ENCODE data around the gene FNDC3B. TPM values are rescaled to one million over a fixed set of nuclear protein-coding genes. Genes with fewer than 3 reads are reported as not detected.
"Not testable (repeated sequence)": the region's sequence is repeated elsewhere in the genome, so short reads cannot be mapped to it uniquely, and the experiment has no call there.

The FNDC3B gene
- 171 TPM for total RNA-seq

DNA sequence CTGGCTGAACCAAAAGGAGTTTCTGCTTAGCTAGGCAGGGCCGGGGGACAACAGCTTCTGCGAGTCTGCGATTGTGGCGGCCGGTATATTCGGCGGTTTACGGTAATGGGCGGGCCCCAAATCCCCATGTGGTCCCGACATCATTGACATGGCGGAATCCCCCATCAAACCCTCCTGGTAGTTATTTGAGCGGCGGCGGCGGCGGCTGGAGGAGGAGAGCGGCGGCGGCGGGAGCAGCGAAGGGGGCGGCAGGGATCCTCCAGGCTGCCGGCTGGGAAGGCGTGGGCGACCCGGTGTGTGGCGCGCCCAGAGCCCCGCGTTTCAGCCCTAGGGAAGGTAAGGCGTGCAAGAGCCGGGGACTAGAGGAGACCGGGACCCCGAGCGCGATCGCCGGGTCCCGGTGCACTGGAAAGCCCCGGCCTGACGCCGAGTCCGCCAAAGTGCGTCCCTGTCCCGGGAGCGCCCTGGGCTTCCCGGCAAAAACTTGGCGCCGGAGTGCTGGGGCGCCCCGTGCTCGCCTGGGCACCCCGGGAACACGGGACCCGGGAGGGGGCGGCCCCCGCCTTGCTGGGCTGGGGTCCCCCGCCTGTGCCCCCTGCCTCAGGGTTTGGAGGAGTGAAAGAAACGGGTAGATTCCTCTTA, at the start of gene FNDC3B:
TSS of gene FNDC3B (plus strand) at position 143 of the 642 bp plus-strand sequence. CDS start 72,902 bp downstream, outside the sequence.
- peak; percentile 95 for ATAC-seq
- intact Hi-C loops (cut with DNase I), result no loop called here

DNA sequence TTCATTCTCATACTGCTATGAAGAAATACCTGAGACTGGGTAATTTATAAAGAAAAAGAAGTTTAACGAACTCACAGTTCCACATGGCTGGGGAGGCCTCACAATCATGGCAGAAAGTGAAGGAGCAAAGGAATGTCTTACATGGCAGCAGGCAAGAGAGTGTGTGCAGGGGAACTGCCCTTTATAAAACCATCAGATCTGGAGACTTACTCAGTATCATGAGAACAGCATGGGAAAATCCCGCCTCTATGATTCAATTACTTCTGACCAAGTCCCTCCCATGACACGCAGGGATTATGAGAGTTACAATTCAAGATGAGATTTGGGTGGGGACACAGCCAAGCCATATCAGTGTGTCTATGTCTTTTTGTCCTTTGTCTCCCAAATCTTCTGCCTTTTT, 49.1 kb upstream of the FNDC3B start:
- intact Hi-C loops (cut with DNase I); DNase-seq (ENCODE audit: low spot score); ATAC-seq: not testable (repeated sequence)

More for the DNA sequence above, at the start of gene FNDC3B:
- peak; percentile 95 for DNase-seq (ENCODE audit: low spot score)

DNA sequence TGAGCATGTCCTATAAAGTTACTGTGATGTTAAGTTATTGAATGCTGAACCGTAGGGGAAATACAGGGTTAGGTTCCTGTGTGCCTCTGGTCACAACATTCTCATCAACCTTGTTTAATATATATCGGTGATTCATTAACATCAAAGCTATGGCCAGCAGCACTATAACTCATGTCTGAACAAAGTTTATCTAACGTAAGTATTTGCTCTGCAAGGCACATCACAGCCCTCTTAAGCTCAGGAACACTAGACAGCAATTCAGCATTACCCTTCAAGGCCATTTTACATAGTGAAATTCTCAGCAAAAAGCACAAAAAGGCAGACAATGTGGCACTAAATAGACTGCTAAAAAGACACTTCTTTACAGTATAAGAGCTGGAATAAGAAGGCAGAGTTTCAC, 48.2 kb upstream of the FNDC3B start:
- no peak for ATAC-seq
- intact Hi-C loops (cut with DNase I), result no loop called here

DNA sequence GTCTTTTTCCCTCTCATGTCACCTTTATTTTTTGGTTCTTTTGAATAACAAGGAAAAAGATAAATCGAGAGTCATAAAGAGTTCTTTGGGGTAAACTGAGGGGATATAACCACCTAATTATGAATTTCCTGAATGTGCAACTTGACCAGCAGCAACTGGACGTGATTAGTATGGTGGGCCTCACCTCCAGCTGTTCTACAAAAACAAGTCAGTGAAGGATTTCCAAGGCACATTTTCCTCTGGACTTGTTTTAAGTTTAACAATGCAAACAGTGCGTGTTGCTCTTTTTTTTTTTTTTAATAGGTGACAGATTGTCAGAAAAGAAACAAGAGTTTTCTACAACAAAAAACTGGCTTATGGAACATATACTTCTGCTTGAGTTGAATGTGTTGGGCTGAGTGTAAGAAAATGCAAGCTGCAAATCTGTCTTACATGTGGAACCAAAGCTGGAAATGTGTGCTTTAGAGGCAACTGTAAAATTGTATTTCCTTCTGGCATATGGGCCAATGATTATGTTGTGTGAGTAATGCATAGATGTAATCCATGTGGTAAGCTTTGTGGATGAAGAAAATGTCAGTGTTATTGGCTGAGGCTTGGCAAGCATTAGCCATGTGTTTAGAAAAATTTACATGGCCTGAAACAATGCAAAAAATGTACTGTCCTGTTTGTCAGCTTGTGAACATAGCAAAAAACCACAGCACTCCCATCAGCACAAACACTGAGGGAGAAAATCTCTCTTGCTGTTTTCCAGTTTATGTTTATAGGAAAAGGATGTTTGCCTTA, 44.5 kb upstream of the FNDC3B start:
- DNase-seq (ENCODE audit: low spot score) (no peak), ATAC-seq (no peak)
- intact Hi-C loops (cut with DNase I), result no loop called here

More for the DNA sequence above, 48.2 kb upstream of the FNDC3B start:
- DNase-seq (ENCODE audit: low spot score), result no peak

DNA sequence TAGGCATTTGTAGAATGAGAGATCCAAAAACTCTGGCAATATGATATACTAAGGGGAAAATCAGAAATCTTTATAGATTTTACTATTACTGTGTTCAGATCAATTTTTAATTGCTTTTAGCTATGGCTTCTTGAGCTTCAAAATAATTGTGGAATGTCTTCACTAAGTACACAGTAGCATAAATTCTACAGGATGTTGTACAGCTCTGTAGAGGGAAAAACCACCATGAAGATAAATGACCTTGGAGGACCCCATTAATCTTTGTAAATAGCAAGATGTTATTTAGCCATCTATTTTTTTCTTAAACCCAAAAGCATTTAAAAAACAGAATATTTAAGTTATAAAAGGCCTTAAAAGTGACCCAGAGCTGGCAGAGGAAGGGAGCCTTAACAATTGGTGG, 43.9 kb upstream of the FNDC3B start:
- no peak for ATAC-seq
- intact Hi-C loops (cut with DNase I), result no loop called here
- DNase-seq (ENCODE audit: low spot score), result no peak

DNA sequence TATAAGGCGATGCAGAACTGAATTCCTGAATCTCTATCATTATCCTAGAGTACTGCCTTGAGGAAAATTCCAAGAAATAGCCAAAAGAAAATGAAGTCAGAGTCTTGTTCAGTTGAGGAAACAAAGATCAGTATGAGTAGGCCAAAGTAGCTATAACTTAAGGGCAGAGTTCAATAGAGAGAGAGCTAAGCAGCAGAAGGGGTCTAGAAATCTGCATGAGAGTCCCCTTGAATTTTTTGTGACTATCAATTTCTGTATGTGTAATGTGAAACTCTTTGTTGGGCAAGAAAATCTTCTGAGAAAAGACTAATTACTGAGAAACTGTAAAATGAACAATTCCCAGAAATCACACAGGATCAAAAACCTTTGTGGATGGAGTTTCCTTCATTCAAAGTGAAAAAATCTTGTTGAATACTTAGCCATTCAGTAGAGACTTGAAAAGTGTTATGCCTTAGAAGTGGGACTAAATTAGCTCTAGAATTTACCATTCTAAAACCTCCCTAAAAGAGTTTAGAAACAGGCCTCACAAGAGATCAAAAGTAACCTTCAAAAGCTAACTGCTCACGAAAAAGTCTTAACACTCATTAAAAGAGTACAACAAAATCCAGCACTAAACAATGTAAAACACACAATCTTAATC, 43.1 kb upstream of the FNDC3B start:
- DNase-seq (ENCODE audit: low spot score), result no peak
- intact Hi-C loops (cut with DNase I), result no loop called here

DNA sequence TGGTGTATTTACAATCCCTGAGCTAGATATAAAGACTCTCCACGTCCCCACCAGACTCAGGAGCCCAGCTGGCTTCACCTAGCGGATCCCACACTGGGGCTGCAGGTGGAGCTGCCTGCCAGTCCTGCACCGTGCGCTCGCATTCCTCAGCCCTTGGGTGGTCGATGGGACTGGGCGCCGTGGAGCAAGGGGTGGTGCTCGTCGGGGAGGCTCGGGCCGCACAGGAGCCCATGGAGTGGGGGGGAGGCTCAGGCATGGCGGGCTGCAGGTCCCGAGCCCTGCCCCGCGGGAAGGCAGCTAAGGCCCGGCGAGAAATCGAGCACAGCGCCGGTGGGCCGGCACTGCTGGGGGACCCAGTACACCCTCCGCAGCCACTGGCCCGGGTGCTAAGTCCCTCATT, 40.6 kb upstream of the FNDC3B start:
- intact Hi-C loops (cut with DNase I); DNase-seq (ENCODE audit: low spot score); ATAC-seq: not testable (repeated sequence)

More for the DNA sequence above, 43.1 kb upstream of the FNDC3B start:
- no peak for ATAC-seq

DNA sequence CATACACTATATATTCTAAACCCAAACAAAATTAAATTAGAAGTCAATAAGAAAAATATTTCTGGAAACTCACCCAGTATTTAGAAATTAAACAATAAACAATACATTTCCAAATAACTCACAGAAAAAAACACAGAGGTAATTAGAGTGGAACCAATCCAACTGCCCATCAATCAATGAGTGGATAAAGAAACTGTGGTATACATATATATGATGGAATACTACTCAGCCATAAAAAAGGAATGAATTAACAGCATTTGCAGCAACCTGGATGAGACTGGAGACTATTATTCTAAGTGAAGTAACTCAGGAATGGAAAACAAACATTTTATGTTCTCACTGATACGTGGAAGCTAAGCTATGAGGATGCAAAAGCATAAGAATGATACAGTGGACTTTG, 37.8 kb upstream of the FNDC3B start:
- not testable (repeated sequence) for ATAC-seq

DNA sequence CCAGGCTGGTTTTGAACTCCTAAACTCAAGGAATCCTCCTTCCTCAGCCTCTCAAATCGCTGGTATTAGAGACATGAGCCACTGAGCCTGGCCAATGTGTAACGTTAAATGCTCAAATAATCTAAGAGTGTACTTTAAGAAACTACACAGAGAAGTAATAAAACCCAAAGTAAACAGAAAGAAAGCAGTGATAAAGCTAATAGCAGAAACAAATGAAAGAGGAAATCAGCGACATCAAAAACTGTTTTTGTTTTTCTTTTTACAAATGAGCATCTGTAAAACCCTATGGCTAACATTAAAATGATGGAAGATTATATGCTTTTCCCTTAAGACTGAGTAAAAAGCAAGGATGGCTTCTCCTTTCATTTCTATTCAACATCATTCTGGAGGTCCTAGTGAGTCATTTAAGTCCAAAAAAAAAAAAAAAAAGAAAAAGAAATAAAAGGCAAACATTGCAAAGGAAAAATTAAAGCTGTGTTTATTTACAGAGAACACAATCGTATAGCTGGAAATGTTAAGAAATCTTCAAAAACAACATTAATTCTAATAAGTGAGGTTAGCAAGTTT, 36.8 kb upstream of the FNDC3B start:
- no peak for DNase-seq (ENCODE audit: low spot score)
- intact Hi-C loops (cut with DNase I), result no loop called here
- ATAC-seq, result no peak

More for the DNA sequence above, 37.8 kb upstream of the FNDC3B start:
- DNase-seq (ENCODE audit: low spot score); intact Hi-C loops (cut with DNase I): not testable (repeated sequence)

DNA sequence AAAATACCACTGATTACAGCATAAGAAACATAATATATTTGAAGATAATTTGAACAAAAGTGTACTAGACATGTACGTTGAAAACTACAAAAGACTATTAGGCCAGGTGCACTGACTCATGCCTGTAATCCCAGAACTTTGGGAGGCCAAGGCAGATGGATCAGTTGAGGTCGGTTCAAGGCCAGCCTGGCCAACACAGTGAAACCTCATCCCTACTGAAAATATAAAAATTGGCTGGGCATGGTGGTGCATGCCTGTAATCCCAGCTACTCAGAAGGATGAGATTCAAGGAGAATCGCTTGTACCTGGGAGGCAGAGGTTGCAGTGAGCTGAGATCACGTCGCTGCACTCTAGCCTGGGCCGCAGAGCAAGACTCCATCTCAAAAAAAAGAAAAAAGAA, 36.2 kb upstream of the FNDC3B start:
- ATAC-seq, result no peak
- DNase-seq (ENCODE audit: low spot score), result no peak
- intact Hi-C loops (cut with DNase I), result no loop called here

DNA sequence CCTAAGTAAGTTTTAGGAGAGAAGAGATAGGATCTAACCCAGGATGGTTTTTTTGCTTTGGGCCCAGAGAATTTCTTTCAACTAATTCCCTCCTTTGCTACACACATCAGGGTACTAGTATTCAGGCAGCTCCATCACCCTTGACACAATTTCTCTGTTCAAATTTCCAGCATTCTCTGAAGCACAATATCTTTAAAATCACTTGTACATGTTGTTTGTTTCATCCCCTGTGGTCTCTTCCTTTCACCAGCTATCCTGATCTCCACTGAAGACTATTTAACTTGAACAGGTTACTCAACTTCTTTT, 32.4 kb upstream of the FNDC3B start:
- no peak for DNase-seq (ENCODE audit: low spot score)
- intact Hi-C loops (cut with DNase I), result no loop called here
- ATAC-seq, result no peak

DNA sequence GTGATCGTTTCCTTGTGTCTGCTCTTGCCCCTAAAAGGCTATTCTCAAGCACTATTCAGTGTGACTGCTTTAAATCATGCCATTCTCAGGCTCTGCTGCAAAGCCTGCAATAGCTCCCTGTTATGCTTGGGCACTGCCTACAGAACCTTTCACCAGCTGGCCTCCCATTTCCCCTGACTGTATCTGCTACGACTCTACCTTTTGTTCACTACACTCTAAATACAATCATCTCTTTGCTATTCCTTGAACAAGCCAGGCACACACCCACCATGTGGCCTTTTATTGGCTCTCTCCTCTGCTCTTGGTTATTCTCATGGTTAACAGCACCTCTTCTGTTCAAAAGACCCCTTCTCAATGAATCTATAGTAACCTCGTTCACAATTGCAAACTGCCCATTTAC, 29.6 kb upstream of the FNDC3B start:
- ATAC-seq, result no peak

DNA sequence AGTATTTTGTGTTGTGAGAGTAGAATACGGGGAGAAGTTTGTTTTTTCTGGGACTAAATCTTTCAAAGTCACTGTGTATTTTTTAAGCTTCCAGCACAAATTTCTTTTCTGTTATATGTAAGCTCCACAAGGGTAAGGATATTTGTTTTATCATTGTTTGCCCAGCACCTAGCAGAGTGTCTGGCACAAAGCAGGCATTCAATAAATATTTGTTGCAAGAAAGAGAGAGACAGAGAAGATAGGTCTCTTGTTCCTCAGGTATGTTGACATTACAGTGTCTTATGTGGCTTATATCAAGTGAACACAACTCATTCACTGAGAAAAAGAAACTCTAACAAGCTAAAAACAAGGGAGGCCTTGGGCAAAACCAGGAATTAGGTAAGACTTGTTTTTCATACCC, 26.6 kb upstream of the FNDC3B start:
- intact Hi-C loops (cut with DNase I), result no loop called here
- no peak for ATAC-seq

More for the DNA sequence above, 29.6 kb upstream of the FNDC3B start:
- intact Hi-C loops (cut with DNase I), result no loop called here
- DNase-seq (ENCODE audit: low spot score), result no peak

DNA sequence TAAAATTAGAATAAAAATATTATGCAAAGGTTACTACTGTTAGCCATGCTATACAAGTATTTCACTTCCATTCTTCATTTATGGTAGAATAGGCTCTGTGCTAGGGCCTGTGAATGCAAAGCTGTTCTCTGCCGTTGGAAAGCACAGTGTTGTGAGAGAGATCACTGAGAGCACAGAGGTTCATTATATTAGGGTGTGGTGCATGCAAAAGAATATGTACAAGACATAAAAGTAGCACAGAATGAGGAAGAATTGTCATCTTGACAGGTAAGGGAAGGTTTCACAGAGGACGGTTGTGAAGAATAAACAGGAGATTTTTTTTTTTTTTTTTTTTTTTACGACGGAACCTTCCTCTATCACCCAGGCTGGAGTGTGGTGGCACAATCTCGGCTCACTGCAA, 25.2 kb upstream of the FNDC3B start:
- ATAC-seq, result no peak

More for the DNA sequence above, 26.6 kb upstream of the FNDC3B start:
- DNase-seq (ENCODE audit: low spot score), result no peak

DNA sequence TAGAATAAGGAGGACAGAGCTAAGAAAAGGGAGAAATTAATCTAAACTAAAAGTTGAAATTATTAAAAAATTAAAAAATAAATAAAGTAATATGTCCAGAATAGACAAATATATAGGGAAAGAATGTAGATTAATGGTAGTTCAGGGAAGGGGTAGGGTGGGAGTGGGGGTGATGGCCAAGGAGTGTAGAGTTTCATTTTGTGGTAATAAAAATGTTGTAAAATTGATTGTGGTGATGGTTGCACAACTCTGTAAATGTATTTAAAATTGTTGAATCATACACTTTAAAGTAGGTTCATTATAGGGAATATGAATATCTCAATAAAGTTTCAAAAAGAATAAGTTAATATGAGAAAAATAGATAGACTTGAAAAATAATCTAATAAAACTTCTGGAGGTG, 21.0 kb upstream of the FNDC3B start:
- intact Hi-C loops (cut with DNase I), result no loop called here
- no peak for ATAC-seq
- DNase-seq (ENCODE audit: low spot score), result no peak

More for the DNA sequence above, 25.2 kb upstream of the FNDC3B start:
- DNase-seq (ENCODE audit: low spot score), result no peak
- intact Hi-C loops (cut with DNase I), result no loop called here

DNA sequence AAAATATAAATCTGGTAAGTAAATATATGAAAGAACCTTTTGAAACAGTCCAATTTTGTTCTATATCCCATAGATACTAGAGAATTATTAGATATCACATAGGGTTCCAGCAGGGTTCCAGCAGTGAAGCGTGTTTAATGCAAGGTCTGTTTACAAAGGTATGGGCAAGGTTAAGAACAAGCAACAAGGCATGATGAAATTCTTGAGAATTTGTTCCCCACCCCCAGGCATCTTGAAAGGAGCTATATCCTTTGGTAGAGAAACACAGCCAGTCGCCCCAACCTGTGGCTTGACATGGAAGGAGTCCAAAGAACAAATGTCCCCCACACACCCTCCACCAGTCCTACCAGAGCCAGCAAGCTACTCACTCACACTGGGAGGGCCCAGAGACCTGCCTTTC, 18.6 kb upstream of the FNDC3B start:
- DNase-seq (ENCODE audit: low spot score), result no peak
- intact Hi-C loops (cut with DNase I), result no loop called here
- no peak for ATAC-seq

DNA sequence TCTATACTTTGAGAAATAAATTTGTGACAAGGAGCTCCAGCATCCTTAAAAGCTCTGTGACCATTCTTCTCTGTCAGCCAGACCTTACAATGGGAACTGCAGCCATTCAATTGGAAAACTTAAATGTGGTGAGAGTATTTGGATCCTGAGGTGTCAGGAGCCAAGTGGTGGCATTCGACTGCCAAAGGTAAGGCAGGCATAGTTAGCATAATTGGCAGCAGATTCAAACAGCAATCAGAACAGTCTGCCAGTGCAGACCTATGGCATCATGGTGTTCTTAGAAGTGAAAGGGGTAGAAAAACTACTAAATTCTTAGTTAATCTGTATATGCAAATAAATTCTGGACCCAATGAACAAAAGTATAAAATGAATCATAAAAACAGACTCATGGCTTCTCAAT, 18.2 kb upstream of the FNDC3B start:
- ATAC-seq, result no peak
- intact Hi-C loops (cut with DNase I), result no loop called here
- DNase-seq (ENCODE audit: low spot score), result no peak

DNA sequence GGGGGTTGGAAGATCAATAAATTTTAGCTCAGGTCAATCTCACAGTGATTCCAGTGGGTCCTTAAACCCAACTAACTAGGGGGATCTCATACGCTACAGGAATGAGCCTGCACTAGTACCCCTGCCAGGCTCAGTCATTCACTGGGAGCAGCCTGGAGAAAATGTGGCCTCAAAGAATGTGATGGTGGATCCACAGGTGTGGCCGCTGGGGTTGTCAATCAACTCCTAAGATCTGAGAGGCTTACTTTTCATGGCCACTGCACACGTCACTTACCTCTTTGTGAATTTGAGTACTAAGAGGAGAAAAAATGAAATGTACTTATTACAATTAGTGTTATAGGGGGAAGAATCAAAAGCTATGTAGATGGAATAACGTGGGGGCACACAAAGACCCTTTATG, 17.5 kb upstream of the FNDC3B start:
- DNase-seq (ENCODE audit: low spot score) (no peak), ATAC-seq (no peak)
- intact Hi-C loops (cut with DNase I), result no loop called here

DNA sequence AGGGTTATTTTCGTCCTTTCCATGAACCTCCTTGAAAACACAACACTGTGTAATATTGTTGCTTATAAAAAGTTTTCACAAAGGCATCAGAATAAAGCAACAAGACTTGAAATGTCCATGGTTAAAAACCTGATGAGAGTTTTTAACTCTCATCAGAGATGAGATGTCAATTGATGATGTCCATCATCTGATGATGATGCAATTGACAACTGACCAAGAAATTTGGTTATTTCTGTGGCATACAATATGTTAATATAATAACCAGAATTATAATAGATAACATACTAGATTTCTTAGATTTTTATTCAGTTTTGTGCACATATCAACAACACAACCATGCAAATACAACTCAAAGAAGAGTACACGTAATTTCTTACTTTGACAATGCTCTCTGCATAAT, 15.5 kb upstream of the FNDC3B start:
- no peak for ATAC-seq
- intact Hi-C loops (cut with DNase I), result no loop called here
- DNase-seq (ENCODE audit: low spot score), result no peak

DNA sequence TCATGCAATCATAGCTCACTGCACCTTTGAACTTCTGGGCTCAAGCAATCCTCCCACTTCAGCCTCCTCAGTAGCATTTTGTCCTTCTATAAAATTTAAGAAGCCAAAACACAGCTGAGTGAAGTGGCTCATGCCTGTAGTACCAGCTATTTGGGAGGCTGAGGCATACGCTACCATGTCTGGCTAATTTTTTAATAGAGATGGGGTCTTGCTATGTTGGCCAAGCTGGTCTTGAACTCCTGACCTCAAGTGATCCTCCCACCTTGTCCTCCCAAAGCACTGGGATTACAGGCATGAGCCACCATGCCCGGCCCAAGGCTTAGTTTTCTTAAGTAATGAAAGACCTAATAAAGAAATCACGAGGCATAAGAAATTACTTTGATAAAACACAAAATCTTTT, 14.7 kb upstream of the FNDC3B start:
- DNase-seq (ENCODE audit: low spot score) (no peak), ATAC-seq (no peak)
- intact Hi-C loops (cut with DNase I), result no loop called here
